ENCODE measurements around the gene ZNF780B. TPM values are rescaled to one million over a fixed set of nuclear protein-coding genes. Genes with fewer than 3 reads are reported as not detected.
"Not testable (repeated sequence)": the region's sequence is repeated elsewhere in the genome, so short reads cannot be mapped to it uniquely, and the experiment has no call there.

Gene ZNF780B
- total RNA-seq, 8 experiments from 2014 or later: 12.0 to 47.1 (median 22.2) TPM

DNA sequence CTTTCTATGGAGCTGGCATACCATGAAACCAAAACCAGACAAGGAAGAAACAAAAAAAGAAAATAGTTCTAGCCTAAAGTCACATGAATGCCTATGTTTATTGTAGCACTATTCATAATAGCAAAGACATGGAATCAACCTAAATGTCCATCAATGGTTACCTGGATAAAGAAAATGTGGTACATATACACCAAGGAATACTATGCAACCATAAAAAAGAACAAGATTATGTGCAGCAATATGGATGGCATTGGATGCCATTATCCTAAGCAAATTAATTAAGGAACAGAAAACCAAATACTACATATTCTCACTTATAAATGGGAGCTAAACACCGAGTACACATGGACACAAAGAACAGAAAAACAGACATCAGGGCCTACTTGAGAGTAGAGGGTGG, 24.3 kb upstream of the ZNF780B start:
- 83 to 100% (median 90%) methylated on average over 1 of the region's 1 CpG; no CpG with 5 or more reads in 3 of the 10 experiments for WGBS, 10 experiments
- no peak for ATAC-seq (replicated peaks in 6 of 8)
- Histone ChIP-seq H3K4me3 (no peak overlapping the region), H3K4me1 (replicated peaks in 1 of 2) (no peaks in the 10 kb centered on the region), H3K27ac (no peak overlapping the region)
- in situ Hi-C loops (cut with MboI; ENCODE audit: low pct_unique_long_range_greater_than_20kb in 2 of 9, low sequenced_read_pairs in 9 of 9, unreplicated experiment in 9 of 9): no loop called here

DNA sequence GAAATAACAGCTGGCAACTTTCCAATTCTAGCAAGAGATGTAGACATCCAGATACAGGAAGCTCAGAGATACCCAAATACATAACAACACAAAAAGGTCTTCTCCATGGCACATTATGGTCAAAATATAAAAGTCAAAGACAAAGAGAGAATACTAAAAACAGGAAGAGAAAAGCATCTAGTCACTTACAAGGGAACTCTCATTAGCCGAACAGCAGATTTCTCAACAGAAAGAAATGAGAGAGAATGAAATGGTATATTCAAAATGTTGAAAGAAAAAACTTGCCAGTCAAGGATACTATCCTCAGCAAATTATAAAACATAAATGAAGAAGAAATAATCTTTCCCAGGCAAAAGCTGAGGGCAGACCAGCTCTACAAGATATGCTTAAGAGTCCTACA, 22.3 kb upstream of the ZNF780B start:
- WGBS, 10 experiments: 88 to 100% (median 95%) methylated on average over 1 of the region's 1 CpG; no CpG with 5 or more reads in 1 of the 10 experiments
- no peak overlapping the region for H3K27ac ChIP-seq
- H3K4me3 ChIP-seq: no peak overlapping the region
- in situ Hi-C loops (cut with MboI; ENCODE audit: low pct_unique_long_range_greater_than_20kb in 2 of 9, low sequenced_read_pairs in 9 of 9, unreplicated experiment in 9 of 9): no loop called here
- no peaks in the 10 kb centered on the region for H3K4me1 ChIP-seq (replicated peaks in 1 of 2)
- no peak for ATAC-seq (replicated peaks in 6 of 8)

DNA sequence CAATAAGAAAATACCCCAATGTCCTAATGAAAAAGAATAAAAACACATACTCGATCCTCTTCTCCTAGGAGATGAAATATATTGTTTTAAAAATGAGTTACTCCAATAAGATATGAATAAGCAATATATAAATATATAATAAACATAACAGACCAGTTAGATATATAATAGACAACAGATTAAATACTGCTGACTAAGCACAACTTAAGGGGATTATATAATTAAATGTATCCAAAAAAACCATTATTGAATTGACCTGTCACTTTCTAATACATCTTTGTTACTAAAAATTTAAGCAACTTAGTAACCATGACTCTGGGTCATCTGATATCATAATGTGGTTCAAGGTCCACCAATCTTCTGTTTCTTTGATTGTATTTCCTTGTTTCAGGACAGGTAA, 14.0 kb upstream of the ZNF780B start:
- 63 to 100% (median 100%) methylated on average over 1 of the region's 1 CpG; no CpG with 5 or more reads in 2 of the 10 experiments for WGBS, 10 experiments
- in situ Hi-C loops (cut with MboI; ENCODE audit: low pct_unique_long_range_greater_than_20kb in 2 of 9, low sequenced_read_pairs in 9 of 9, unreplicated experiment in 9 of 9): no loop called here
- Histone ChIP-seq H3K27ac (no peak overlapping the region), H3K4me3 (no peak overlapping the region), H3K4me1 (replicated peaks in 1 of 2) (no peaks in the 10 kb centered on the region)
- no peak for ATAC-seq (replicated peaks in 6 of 8)

DNA sequence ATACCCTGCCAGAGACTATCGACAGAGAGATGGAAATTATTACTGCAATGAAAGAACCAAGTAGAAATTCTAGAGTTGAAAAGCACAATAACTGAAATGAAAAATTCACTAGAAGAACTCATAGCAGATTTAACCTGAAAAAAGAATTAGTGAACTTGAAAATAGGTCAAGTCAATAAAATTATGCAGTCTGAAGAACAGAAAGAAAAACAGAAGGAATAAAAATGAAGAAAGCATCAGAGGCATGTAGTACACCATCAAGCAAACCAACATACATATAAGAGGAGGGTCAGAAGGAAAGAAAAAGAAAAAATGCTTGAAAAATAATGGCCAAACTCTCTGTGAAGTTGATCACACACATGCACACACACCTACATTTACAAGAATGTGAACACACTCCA, 3.6 kb upstream of the ZNF780B start:
- ATAC-seq (replicated peaks in 6 of 8): no peak
- in situ Hi-C loops (cut with MboI; ENCODE audit: low pct_unique_long_range_greater_than_20kb in 2 of 9, low sequenced_read_pairs in 9 of 9, unreplicated experiment in 9 of 9): no loop called here
- H3K4me1 ChIP-seq (replicated peaks in 1 of 2): peaks cover 3 to 7% of the 10 kb centered on the region in 2 donors
- WGBS, 10 experiments: 39 to 94% (median 82%) methylated on average over 1 of the region's 1 CpG; no CpG with 5 or more reads in 1 of the 10 experiments
- H3K4me3 ChIP-seq: no peak overlapping the region
- H3K27ac ChIP-seq: no peak overlapping the region

DNA sequence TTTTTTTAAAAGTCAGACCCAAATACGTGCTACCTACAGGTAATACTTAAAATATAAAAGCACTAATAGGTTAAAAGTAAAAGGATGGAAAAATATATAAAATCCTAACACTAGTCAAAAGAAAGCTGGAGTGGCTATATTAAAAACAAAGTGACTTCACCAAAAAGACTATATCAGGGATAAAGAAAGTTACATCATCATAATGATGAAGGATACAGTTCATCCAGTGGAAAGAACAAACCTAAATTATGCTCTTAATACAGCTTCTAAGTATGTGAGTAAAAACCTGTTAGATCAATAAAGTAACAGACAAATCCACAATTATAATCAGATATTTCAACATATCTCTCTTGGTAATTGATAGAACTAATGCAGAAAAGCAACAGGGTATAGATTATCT, 1.1 kb upstream of the ZNF780B start:
- H3K27ac ChIP-seq: no peak overlapping the region
- in situ Hi-C loops (cut with MboI; ENCODE audit: low pct_unique_long_range_greater_than_20kb in 2 of 9, low sequenced_read_pairs in 9 of 9, unreplicated experiment in 9 of 9): no loop called here
- no peak for ATAC-seq (replicated peaks in 6 of 8)
- H3K4me1 ChIP-seq (replicated peaks in 1 of 2): peaks cover 7 to 8% of the 10 kb centered on the region in 2 donors
- H3K4me3 ChIP-seq: no peak overlapping the region
- WGBS, 10 experiments: 70 to 100% (median 90%) methylated on average over 1 of the region's 1 CpG; no CpG with 5 or more reads in 1 of the 10 experiments

DNA sequence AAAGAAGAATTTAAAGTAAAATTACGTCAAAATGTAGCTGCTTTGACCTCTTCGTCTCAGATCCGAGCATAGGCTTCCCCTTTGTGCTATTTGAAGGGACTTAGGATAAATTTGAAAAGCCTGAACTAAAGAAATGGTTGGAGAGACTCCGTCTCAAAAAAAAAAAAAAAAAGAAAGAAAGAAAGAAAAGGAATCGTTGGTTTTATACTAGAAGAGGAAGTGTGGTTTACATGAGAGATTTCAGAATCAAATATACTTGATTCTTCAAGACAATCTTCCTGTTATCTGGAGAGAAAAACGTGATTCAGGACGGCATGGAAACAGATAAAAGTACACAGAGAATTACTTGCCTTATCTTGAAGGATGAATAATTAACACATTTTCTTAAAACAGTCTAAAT, 474 bp upstream of the ZNF780B start:
- H3K4me3 ChIP-seq: peak overlapping the region; percentile 50 to 100 (median 97)
- in situ Hi-C loops (cut with MboI; ENCODE audit: low pct_unique_long_range_greater_than_20kb in 2 of 9, low sequenced_read_pairs in 9 of 9, unreplicated experiment in 9 of 9): no loop called here
- 1 to 46% (median 19%) methylated on average over 5 to 7 of the region's 7 CpGs for WGBS, 10 experiments
- ATAC-seq (replicated peaks in 6 of 8): no peak
- H3K27ac ChIP-seq: peak overlapping the region; percentile 70 to 92
- peaks cover 7 to 8% of the 10 kb centered on the region in 2 donors for H3K4me1 ChIP-seq (replicated peaks in 1 of 2)

DNA sequence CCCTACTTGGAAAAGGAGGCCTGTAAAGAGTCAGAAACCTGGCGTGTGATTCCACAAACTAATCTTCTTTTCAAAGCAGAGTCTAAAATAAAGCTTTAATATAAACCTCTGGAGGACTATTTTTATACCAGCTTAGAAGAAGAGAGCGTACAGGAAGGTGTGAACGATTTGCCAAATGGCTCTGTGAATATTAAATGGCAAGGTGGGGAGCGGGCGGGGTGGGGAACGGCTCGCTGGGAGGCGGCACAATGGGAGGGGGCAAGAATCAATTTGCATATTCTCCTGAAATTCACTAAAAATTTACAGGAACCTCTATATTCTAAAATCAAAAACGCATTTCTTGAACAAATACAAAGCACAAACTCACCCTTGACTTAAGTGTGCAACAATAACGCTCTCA, 982 bp downstream of the ZNF780B start:
- WGBS, 10 experiments: 0 to 100% (median 33%) methylated on average over 1 to 10 of the region's 10 CpGs; no CpG with 5 or more reads in 3 of the 10 experiments
- H3K27ac ChIP-seq: peak overlapping the region in 1 of 2 donors; percentile 70
- peaks cover 7 to 8% of the 10 kb centered on the region in 2 donors for H3K4me1 ChIP-seq (replicated peaks in 1 of 2)
- in situ Hi-C loops (cut with MboI; ENCODE audit: low pct_unique_long_range_greater_than_20kb in 2 of 9, low sequenced_read_pairs in 9 of 9, unreplicated experiment in 9 of 9): no loop called here
- H3K4me3 ChIP-seq: peak overlapping the region; percentile 50 to 100 (median 97)
- ATAC-seq (replicated peaks in 6 of 8): no peak

DNA sequence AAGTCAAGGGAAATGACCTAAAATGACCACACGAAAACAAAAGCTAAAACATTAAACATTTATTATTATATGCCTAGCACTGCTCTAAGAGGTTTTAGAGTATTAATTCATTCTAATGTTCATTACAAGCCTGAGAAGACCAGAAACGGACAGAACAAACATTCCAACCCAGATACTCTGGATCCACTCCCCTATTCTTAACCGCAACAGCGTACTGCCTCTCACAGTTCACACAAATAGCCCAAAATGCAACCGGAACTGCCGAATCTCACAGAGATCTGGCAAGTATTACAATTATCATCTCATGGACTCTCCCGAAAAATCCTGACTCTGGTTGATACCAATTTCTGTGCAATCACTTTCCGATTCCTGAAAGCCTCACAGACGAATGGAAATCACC, 1.4 kb downstream of the ZNF780B start:
- in situ Hi-C loops (cut with MboI; ENCODE audit: low pct_unique_long_range_greater_than_20kb in 2 of 9, low sequenced_read_pairs in 9 of 9, unreplicated experiment in 9 of 9): no loop called here
- ATAC-seq (replicated peaks in 6 of 8): no peak
- Histone ChIP-seq H3K4me1 (replicated peaks in 1 of 2) (peaks cover 7 to 8% of the 10 kb centered on the region in 2 donors), H3K27ac (no peak overlapping the region), H3K4me3 (peak overlapping the region; percentile 50 to 100 (median 97))
- 78 to 100% (median 88%) methylated on average over 1 to 9 of the region's 9 CpGs for WGBS, 10 experiments

DNA sequence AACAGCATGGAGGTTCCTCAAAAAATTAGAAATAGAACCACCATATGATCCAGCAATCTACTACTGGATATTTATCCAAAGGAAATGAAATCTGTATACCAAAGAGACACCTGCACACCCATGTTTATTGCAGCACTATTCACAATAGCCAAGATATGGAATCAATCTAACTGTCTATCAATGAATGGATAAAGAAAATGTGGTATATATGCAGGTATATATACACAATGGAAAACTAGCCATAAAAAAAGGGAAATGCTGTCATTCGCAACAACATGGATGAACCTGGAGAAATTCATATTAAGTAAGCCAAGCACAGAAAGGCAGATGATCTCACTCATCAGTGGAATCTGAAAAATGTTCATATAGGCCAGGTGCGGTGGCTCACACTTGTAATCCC, 2.5 kb downstream of the ZNF780B start:
- in situ Hi-C loops (cut with MboI; ENCODE audit: low pct_unique_long_range_greater_than_20kb in 2 of 9, low sequenced_read_pairs in 9 of 9, unreplicated experiment in 9 of 9): no loop called here
- no peak for ATAC-seq (replicated peaks in 6 of 8)
- 87 to 100% (median 100%) methylated on average over 2 of the region's 2 CpGs; no CpG with 5 or more reads in 5 of the 10 experiments for WGBS, 10 experiments
- H3K4me1 ChIP-seq (replicated peaks in 1 of 2): peaks cover 7 to 8% of the 10 kb centered on the region in 2 donors
- H3K4me3 ChIP-seq: no peak overlapping the region
- no peak overlapping the region for H3K27ac ChIP-seq

DNA sequence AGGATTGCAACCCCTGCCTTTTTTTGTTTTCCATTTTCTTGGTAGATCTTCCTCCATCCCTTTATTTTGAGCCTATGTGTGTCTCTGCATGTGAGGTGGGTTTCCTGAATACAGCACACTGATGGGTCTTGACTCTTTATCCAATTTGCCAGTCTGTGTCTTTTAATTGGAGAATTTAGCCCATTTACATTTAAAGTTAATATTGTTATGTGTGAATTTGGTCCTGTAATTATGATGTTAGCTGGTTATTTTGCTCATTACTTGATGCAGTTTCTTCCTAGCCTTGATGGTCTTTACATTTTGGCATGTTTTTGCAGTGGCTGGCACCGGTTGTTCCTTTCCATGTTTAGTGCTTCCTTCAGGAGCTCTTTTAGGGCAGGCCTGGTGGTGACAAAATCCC, 14.3 kb downstream of the ZNF780B start:
- H3K4me1 ChIP-seq (replicated peaks in 1 of 2); in situ Hi-C loops (cut with MboI; ENCODE audit: low pct_unique_long_range_greater_than_20kb in 2 of 9, low sequenced_read_pairs in 9 of 9, unreplicated experiment in 9 of 9); H3K4me3 ChIP-seq; ATAC-seq (replicated peaks in 6 of 8); H3K27ac ChIP-seq: not testable (repeated sequence)
- 86 to 100% methylated on average over 1 of the region's 1 CpG; no CpG with 5 or more reads in 8 of the 10 experiments for WGBS, 10 experiments

DNA sequence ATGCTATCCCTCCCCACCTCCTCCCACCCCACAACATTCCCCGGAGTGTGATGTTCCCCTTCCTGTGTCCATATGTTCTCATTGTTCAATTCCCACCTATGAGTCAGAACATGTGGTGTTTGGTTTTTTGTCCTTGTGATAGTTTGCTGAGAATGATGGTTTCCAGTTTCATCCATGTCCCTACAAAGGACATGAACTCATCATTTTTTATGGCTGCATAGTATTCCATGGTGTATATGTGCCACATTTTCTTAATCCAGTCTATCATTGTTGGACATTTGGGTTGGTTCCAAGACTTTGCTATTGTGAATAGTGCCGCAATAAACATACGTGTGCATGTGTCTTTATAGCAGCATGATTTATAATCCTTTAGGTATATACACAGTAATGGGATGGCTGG, 18.0 kb downstream of the ZNF780B start:
- ATAC-seq (replicated peaks in 6 of 8); H3K27ac ChIP-seq; H3K4me1 ChIP-seq (replicated peaks in 1 of 2); in situ Hi-C loops (cut with MboI; ENCODE audit: low pct_unique_long_range_greater_than_20kb in 2 of 9, low sequenced_read_pairs in 9 of 9, unreplicated experiment in 9 of 9); H3K4me3 ChIP-seq: not testable (repeated sequence)
- no CpG with 5 or more reads among the region's 3 CpGs for WGBS, 10 experiments

DNA sequence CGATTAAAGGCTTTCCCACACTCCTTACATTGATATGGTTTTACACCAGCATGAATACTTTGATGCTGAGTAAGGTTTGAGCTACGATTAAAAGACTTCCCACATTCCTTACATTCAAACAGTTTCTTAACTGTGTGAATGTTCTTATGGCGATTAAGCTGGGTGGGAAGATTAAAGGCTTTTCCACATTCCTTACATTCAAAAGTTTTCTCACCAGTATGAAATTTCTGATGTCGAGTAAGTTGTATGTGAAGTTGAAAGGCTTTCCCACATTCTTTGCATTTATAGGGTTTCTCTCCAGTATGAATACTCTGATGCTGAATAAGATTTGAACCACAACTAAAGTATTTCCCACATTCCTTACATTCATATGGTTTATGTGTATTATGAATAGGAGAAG, 20.0 kb downstream of the ZNF780B start:
- no peak for ATAC-seq (replicated peaks in 6 of 8)
- Histone ChIP-seq H3K27ac (no peak overlapping the region), H3K4me3 (no peak overlapping the region), H3K4me1 (replicated peaks in 1 of 2) (no peaks in the 10 kb centered on the region)
- 76 to 100% (median 93%) methylated on average over 2 to 4 of the region's 4 CpGs for WGBS, 10 experiments
- in situ Hi-C loops (cut with MboI; ENCODE audit: low pct_unique_long_range_greater_than_20kb in 2 of 9, low sequenced_read_pairs in 9 of 9, unreplicated experiment in 9 of 9): no loop called here

DNA sequence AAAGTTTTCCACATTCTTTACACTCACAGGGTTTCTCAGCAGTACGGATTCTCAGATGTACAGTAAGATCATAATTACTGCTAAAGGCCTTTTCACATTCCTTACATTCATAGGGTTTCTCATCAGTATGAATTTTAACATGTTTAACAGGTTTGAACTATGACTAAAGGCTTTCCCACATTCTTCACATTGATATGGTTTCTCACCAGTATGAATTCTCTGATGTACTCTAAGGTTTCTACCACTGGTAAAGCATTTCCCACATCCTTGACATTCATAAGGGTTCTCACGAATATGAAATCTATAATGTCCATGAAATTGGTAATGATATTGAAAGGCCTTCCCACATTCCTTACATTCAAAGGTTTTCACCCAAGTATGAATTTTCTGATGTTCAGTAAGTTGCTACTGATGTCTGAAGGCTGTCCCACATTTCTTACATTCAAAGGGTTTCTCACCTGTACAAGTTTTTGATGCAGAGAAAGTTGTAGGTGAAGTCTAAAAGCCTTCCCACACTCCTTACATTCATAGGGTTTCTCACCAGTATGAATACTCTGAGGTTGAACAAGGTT, 22.0 kb downstream of the ZNF780B start:
- H3K4me1 ChIP-seq (replicated peaks in 1 of 2): no peaks in the 10 kb centered on the region
- 71 to 100% (median 100%) methylated on average over 1 to 2 of the region's 2 CpGs; no CpG with 5 or more reads in 1 of the 10 experiments for WGBS, 10 experiments
- no peak overlapping the region for H3K27ac ChIP-seq
- H3K4me3 ChIP-seq: no peak overlapping the region
- ATAC-seq (replicated peaks in 6 of 8): no peak
- in situ Hi-C loops (cut with MboI; ENCODE audit: low pct_unique_long_range_greater_than_20kb in 2 of 9, low sequenced_read_pairs in 9 of 9, unreplicated experiment in 9 of 9): no loop called here

DNA sequence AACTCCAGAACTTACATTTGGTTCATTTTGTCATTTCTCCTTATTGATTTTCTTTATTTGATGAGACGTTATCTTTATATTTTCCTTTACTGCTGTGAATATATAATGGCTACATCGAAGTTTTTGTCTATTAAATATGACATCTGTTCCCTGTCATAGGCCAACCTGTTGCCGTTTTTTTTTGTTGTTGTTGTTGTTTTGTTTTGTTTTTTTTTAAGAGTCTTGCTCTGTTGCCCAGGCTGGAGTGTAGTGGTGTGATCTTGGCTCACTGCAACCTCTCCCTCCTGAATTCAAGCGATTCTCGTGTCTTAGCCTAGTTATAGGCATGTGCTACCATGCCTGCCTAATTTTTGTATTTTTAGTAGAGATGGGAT, 29.4 kb downstream of the ZNF780B start:
- no peak for ATAC-seq (replicated peaks in 6 of 8)
- in situ Hi-C loops (cut with MboI; ENCODE audit: low pct_unique_long_range_greater_than_20kb in 2 of 9, low sequenced_read_pairs in 9 of 9, unreplicated experiment in 9 of 9): no loop called here
- no peak overlapping the region for H3K27ac ChIP-seq
- no peaks in the 10 kb centered on the region for H3K4me1 ChIP-seq (replicated peaks in 1 of 2)
- WGBS, 10 experiments: 77 to 100% (median 89%) methylated on average over 2 to 5 of the region's 5 CpGs
- H3K4me3 ChIP-seq: no peak overlapping the region
